ENCODE measurements around the gene CBX6. TPM values are rescaled to one million over a fixed set of nuclear protein-coding genes. Genes with fewer than 3 reads are reported as not detected.

The CBX6 gene
- polyA plus RNA-seq, 2 of the 4 experiments (the other 2 are of a cell fraction): 9.8 to 24.0 TPM

- WGBS (ENCODE audit: missing lambda C conversion rate): 79% methylated on average over 4 of the region's 11 CpGs
- ChIA-PET CTCF (interaction anchor here (1.5 to 5.7 kb wide), 5 partner anchors 9 to 60 kb away, joined by 3 to 47 read pairs (median 5); no protein-coding TSS in a partner anchor), POLR2A (interaction anchor here (1.2 kb wide), 1 partner anchor 15 kb away, joined by 3 read pairs; no protein-coding TSS in a partner anchor)
- peak overlapping the region in 1 of 2 experiments; percentile 90; a peak in 4 of 6 replicates for H3K27ac ChIP-seq
- no peaks in the 10 kb centered on the region for H3K9me3 ChIP-seq
- ATAC-seq: no peak
- DNase-seq (ENCODE audit: low read depth in 1 of 2, low spot score in 1 of 2): no peak
- H3K4me1 ChIP-seq: peaks cover 37% of the 10 kb centered on the region
- H3K4me3 ChIP-seq: no peak overlapping the region
- no peak overlapping the region for H3K4me2 ChIP-seq
- FAIRE-seq: no peak
- TF ChIP-seq RCOR1 (IDR thresholded peaks at IDR 0.05; ENCODE audit: low read depth, low read length) (no peak), E2F6 (IDR thresholded peaks at IDR 0.05; ENCODE audit: borderline replicate concordance, low read depth) (no peak), HDAC2 (IDR thresholded peaks at IDR 0.05) (no peak), JUNB (IDR thresholded peaks at IDR 0.05) (no peak), HOXB13 (CRISPR knock-in tag; IDR thresholded peaks at IDR 0.05; ENCODE audit: low read depth) (no peak), CBX2 (IDR thresholded peaks at IDR 0.05; ENCODE audit: borderline replicate concordance, low read depth) (no peak), RARB (CRISPR knock-in tag; IDR thresholded peaks at IDR 0.05) (no peak)
These were observed 43.8 kb downstream of the CBX6 start for GRCh38 chr22:38828191-38828590.

GRCh38 chr22:38827510-38827909 is 44.5 kb downstream of the CBX6 start:
- H3K27ac ChIP-seq: no peak overlapping the region
- no peak overlapping the region for H3K4me3 ChIP-seq
- POLR2A ChIA-PET: interaction anchor here (1.2 kb wide), 1 partner anchor 15 kb away, joined by 3 read pairs; no protein-coding TSS in a partner anchor
- no peak for ATAC-seq
- no peak for DNase-seq (ENCODE audit: low read depth in 1 of 2, low spot score in 1 of 2)
- TF ChIP-seq KDM1A (IDR thresholded peaks at IDR 0.05; ENCODE audit: low read depth): no peak
- no peak for TF ChIP-seq POLR2AphosphoS2 (conservative IDR thresholded peaks at IDR 0.05; ENCODE audit: low read length)
- TF ChIP-seq CEBPB (IDR thresholded peaks at IDR 0.05): no peak
- no peak for TF ChIP-seq RNF2 (IDR thresholded peaks at IDR 0.05; ENCODE audit: borderline replicate concordance, low read depth)
- TF ChIP-seq PBX3 (IDR thresholded peaks at IDR 0.05): no peak
- no peak for TF ChIP-seq BHLHE40 (IDR thresholded peaks at IDR 0.05; ENCODE audit: low read depth, low read length)
- TF ChIP-seq RAD21 (conservative IDR thresholded peaks at IDR 0.05 in 1 of 2, IDR thresholded peaks at IDR 0.05 in 1 of 2): no peak
- TF ChIP-seq POLR2A (IDR thresholded peaks at IDR 0.05; ENCODE audit: low read length): no peak
- no peak for TF ChIP-seq HMGXB4 (CRISPR knock-in tag; IDR thresholded peaks at IDR 0.05; ENCODE audit: borderline replicate concordance)
- no peak for TF ChIP-seq EHF (CRISPR knock-in tag; IDR thresholded peaks at IDR 0.05)
- no peak for TF ChIP-seq KDM5A (IDR thresholded peaks at IDR 0.05)
- no peak for TF ChIP-seq HOXB13 (CRISPR knock-in tag; IDR thresholded peaks at IDR 0.05; ENCODE audit: low read depth)
- no peak for TF ChIP-seq MAZ (IDR thresholded peaks at IDR 0.05; ENCODE audit: borderline replicate concordance, low read depth, low read length)
- CTCF ChIA-PET: interaction anchor here (1.2 to 5.7 kb wide), 5 partner anchors 10 to 59 kb away, joined by 3 to 47 read pairs (median 5); no protein-coding TSS in a partner anchor
- no peaks in the 10 kb centered on the region for H3K9me3 ChIP-seq
- peaks cover 37% of the 10 kb centered on the region for H3K4me1 ChIP-seq
- no peak overlapping the region for H3K4me2 ChIP-seq
- FAIRE-seq: no peak

GRCh38 chr22:38826801-38827200 is 45.2 kb downstream of the CBX6 start:
- ChIA-PET POLR2A (no interaction called here), CTCF (interaction anchor here (1.2 to 5.7 kb wide), 4 partner anchors 11 to 59 kb away, joined by 3 to 47 read pairs (median 4); no protein-coding TSS in a partner anchor)
- ATAC-seq (no peak), DNase-seq (ENCODE audit: low read depth in 1 of 2, low spot score in 1 of 2) (no peak), FAIRE-seq (no peak)
- TF ChIP-seq FOSB (CRISPR knock-in tag; IDR thresholded peaks at IDR 0.05) (no peak), PBX3 (IDR thresholded peaks at IDR 0.05) (no peak), JUN (IDR thresholded peaks at IDR 0.05) (no peak), NFE2L2 (conservative IDR thresholded peaks at IDR 0.05; ENCODE audit: low read length) (no peak), NR3C1 (IDR thresholded peaks at IDR 0.05) (no peak), TP53 (CRISPR knock-in tag; IDR thresholded peaks at IDR 0.05) (no peak)
- H3K27ac ChIP-seq: no peak overlapping the region
- no peak overlapping the region for H3K4me3 ChIP-seq
- H3K9me3 ChIP-seq: no peaks in the 10 kb centered on the region
- peaks cover 33% of the 10 kb centered on the region for H3K4me1 ChIP-seq
- H3K4me2 ChIP-seq: no peak overlapping the region
- 60% methylated on average over 5 of the region's 5 CpGs for WGBS (ENCODE audit: missing lambda C conversion rate)

All from A549 (cell line).